HG03354 (cell line): ENCODE measurements around the gene MYLK.

ENCODE experiments used
- ATAC-seq: cut with Tn5 transposase; IDR thresholded peaks from one replicate; pipeline ENCODE4 v1.9.1; 2021; ENCODE audit warnings: mild to moderate bottlenecking; ENCODE audit not compliant: unreplicated experiment, poor library complexity, severe bottlenecking

Gene MYLK

DNA sequence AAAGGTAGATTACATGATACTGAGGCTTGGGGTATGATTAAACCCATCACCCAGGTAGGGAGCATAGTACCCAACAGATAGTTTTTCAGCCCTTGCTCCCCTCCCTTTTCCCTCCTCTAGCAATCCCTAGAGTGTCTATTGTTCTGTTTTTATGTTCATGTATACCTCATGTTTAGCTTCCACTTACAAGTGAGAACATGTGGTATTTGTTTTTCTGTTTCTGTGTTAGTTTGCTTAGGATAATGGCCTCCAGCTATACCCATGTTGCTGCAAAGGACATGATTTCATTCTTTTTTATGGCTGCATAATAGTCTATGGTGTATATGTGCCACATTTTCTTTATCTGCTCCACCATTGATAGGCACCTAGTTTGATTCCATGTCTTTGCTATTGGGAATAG, 82.7 kb downstream of the MYLK start:
- no peak for ATAC-seq

DNA sequence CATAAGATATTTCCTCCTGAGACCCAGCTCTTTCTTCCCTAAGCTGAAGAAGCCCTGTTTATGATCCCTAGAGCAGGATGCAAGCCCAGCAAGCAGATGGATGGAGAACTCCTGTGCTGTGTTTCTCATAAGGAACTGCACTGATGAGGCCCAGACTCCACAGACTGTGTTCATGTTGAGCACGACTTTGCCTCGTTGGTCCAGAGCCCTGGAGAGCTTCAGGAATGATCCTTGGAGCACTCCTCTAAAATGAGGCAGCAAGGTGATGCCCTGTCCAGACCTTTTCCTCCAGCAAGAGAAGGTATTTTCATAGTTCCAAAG, 83.8 kb downstream of the MYLK start:
- no peak for ATAC-seq

DNA sequence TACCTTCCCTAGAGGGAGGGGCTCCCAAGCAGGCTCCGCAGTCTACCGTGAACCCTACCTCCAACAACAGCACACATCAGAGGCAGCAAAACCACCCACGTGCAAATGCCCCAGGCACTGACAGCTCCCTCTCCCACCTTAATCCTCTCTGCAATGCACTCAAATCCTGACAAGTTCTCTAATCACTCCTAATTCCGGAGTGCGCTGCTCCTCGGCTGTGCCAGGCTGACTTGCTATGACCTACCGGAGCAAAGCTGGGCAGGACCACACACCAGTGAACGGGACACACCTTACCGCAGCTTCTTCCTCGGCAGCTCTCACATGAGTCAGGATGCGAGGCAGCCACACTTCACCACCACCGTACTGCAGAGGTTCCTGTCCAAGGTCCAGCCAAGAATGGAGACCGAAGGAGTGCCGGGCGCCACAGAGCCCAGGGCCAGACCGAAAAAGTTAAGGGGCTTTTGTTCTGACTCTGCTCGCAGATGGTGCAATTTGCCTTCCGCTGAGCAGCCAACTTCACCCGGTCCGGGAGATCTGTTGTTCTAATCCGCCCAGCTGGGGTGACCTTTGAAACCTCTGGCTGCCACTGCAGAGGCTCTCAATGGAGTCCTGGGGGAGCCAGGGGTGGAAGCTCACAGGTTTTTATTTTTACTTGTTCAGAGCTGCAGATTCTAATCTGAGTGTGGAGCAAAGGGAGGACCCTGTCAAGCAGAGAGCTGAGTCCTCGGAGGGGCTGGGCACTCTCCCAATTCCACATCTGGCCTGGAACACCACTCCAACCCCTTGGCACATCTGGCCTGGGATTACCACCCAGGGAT, 84.4 kb downstream of the MYLK start:
- no peak for ATAC-seq

DNA sequence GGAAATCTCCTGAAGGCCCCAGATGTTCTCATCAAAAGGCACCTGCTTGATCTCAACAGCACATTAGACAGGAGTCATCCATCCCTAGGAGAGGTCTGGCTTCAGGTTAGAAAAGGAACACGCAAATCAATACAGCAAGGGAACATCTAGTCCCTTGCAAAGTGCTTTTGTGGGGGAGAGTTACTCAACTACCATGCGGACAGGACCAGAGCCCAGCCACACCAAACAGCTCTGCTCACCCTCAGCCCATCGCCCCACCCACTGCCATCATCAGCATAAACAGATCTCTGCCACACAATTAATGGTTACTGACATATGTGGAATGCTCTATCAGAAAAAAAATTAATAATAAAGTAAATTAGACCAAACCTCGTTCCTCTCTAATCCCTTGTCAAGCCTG, 85.6 kb downstream of the MYLK start:
- ATAC-seq = no peak

DNA sequence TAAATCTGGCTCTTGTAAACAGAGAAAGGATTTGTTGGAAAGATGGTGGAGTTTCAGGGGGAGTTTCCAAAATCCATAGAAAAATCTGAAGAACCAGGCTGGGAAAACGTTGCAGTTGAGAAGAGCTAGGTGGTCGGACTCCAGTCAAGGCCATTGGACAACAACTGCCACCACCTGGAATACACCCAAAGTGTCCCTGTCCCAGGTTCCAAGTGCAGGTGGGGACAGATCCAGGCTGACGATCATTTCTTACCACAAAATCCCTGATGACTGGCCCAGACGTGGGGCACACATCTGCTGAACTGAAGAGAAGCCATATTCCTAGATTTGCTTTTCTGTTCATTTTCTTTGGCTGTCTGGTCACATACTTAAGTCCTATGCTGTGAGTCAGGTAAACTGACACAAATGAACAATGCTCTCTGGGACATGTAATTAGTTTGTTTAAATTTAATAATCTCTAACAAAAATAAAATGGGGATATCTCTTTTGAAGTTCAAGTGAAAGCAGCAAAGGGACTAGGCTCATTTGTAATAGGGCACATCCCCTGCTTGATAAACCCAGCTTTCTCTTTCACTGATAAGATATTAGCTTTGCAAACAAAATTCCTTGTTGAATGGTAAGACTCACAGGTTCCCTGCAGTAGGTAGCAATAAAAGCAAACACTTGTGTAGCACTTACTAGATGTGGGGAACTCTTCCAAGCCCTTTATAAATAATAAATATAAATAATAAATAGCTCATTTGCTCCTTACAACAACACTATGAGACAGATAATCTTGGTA, 88.5 kb downstream of the MYLK start:
- ATAC-seq = no peak

DNA sequence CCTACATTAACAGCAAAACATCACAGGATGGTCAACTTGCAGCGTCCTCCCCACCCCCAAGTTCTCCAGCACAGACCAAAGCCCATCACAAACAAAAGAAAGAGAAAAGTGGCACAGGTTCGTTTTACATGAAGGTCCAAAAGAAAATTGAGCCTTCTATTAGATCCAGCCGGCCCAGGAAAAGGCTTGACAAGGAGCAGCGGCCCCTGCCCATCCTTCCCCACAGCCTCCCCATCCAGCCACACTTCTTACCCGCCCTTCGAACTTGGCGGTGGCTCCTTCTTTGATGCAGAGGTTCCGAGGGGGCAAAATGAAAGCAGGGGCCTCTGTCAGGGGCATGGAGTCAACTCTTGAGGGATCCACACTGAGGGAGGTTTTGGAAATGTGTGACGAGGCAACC, 90.7 kb downstream of the MYLK start:
- no peak for ATAC-seq

DNA sequence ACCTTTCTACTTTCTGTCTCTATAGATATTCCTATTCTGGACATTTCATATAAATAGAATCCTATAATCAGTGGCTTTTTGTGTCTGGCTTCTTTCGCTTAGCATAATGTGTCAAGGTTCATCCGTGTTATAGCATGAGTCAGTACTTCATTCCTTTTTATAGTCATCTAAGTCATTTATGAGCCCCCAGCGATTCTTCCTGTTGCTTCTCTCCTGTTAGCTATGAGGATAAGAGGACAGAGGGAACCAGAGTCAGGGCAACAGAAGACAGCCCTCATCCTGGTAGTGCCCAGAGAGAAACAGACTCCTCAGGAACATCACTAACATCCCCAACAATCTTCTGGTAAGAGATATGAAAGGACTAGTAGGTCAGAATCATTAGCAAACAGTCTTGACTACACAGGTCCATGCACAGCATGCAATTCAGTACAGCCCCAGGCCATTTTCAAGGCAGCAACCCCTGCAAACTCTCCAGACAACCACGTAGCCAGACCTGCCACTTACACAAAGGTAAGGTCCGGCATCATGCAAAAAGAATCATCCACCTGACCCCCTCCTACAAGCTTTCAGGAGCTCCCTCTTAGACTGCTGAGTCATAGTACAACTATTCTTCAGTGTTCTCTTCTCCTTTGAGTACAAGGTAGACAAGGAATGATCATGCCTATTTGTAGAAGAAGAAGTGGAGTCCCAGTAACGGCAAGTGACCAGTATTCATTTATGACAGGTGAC, 91.5 kb downstream of the MYLK start:
- no peak for ATAC-seq

DNA sequence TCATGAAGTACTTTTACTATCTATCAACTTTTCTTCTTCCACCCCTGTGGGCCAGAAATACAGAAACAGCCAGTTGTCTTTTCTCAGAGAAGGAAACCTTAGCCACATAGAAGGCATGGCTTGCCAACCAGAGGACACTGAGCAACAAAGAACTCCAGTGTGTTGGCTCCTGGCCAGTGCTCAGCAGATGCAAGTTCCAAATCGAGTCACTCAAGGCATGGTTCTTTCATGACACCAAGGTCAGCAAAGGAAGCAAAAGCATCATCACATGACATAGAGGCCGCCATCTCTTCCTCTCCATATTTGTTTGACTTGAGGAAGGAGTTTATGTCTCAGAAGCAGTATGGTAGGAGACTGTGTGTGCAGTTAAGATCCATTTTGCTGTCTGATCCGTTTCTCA, 92.2 kb downstream of the MYLK start:
- ATAC-seq = no peak

DNA sequence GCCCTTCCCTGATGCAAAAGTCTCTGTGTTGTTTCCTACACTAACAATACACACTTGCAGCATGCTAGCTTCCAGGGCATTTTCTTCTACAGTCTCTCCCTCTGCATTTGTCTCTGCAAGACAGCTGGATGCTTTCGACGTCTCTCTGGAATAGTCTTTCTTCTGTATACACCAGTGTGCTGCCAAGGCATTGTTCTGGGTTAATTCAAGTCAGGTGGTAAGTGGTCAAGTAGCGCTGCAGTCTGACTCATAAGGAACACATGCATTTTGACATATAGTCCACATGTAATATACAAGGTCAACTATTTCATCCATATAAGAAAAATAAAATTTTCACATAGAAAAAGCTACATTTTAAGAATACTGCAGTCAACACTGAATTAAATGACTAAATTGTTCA, 92.7 kb downstream of the MYLK start:
- no peak for ATAC-seq

DNA sequence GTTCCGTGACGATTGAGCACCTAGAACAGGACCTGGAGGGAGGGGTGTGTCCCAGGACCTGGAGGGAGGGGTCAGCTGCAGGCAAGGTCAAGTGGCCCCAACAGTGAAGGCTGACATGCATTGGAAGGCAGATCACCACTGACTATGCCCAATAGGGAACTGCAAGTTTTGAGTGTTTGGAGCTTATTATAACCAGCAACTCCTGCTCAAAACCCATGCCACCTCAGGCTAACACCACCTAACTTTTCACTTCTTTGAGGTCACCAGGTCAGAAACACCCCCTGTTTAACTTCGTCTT, 93.1 kb downstream of the MYLK start:
- ATAC-seq = no peak

DNA sequence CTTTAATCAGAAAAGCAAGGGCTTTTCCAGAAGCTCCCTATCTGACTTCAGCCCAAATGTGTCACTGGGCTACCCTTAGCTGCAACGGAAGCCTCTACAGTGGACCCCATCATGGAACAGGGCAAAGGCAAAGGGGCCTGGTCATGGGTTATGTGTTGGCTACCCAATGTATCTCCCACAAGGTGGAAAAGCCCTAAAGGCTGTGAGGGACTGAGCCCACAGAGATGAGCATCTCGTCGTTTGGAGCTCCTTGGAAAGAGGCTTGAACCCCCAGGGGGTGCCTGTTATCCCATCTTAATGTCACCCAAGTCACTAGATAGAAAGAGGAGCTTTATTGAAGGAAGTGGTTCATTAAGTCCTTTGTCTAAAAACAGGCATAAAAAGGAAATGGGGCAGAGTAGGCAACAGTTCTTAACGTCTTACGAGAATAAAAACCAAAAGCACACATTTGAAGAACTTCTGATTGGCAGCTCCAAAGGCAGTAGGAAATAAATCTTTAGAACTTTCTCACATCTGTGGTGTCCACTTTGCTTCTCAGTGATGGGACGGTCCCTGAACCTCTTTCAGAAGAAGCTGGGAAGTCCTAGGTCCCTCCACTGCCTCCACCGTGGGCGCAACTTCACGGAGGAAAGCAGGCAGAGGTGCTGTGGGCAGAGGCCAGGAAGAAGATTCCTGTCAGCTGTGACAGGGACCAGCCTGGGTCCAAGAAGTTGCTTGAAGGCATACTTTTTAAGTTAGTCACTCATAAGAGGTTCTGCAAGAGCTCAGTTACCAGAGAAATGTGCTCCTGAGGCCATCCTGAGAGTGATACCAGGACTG, 93.7 kb downstream of the MYLK start:
- no peak for ATAC-seq

DNA sequence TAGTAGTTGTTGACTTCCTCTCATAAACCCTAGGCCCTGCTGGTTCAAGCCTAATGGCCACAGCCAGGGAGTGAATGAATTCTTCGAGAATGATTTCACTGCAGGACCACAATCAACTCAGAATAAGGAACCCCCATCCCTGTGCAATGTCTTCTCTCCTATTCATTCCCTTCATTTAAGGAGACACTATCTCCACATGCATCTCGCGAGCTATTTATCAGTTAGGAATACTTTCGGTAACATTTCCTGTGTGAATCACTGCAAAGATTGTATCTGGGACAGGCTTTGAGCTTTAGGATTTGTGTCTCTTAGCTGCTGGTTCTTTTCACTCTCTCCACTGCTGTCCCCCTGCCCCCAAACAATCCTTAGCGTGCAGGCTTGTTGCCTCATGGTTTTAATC, 94.4 kb downstream of the MYLK start:
- ATAC-seq = no peak

DNA sequence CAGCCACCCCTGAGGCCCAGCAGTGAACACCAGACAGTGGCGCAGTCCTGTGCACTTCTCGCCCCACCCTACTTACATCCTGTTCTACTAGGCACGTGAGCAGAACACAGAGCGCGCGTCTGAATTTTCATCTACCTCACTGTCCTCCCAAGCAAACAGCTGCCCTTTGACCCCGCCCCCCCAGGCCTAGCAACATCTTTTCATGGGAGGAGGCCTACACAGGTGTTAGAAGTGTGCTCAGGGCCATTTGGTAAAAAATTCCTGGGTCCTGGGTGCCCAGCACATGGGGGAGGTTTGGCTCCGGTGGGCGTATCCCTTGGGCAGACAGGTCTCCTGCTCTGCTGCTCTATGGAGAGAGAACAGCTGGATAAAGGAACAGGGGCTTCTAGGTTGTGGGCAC, 95.0 kb downstream of the MYLK start:
- ATAC-seq = no peak

DNA sequence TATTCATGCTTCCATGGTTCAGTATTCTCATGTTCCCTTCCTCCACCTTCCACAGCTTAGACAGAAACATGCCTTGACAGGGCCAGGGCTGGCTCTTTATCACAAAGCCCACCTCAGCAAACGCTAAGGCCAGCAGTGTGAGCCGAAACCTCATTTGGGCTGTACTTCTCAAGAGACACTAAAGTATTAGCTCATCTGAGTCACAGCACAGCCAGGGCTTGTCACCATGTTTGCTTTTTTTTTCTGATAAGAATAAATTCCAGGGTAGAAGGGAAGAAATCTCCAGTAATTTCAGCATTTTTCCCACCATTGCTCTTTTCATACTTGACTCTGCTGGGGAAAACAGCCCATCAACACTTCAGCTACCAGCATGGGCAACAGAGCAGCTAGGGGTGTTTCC, 95.4 kb downstream of the MYLK start:
- no peak for ATAC-seq

DNA sequence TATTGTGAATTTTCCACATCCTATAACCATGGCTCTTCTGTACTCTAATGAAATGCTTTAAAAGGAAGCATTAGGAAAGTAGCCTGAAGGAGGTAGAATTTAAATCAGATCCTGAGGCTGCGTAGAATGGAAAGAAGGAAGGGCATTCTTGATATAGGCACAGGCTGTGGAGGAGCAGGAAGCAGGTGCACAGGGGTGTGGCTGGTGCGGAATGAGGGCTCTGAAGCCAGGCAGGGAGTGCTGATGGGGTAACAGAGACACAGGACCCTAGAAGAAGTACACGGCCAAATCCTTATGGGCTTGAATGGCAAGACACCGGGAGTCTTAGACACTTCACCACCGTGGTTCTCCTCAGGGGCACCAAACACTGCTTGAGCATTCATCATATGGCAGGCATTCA, 97.0 kb downstream of the MYLK start:
- no peak for ATAC-seq

DNA sequence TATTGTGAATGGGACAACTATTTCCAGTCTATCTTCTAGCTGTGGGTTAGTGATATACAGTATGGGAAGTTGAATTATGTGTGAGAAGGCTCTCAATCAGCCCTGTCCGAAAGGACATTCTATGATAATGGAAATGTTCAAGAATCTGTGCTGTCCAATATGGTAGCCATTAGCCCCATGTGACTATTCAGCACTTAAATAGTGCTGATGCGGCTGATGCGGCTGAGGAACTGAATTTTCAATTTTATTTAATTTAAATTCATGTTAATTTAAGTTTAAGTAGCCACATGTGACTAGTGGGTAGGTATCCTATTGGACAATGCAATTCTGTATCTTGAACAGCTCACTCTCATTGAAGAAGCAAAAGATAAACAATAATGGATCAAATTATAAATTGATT, 98.5 kb downstream of the MYLK start:
- no peak for ATAC-seq

DNA sequence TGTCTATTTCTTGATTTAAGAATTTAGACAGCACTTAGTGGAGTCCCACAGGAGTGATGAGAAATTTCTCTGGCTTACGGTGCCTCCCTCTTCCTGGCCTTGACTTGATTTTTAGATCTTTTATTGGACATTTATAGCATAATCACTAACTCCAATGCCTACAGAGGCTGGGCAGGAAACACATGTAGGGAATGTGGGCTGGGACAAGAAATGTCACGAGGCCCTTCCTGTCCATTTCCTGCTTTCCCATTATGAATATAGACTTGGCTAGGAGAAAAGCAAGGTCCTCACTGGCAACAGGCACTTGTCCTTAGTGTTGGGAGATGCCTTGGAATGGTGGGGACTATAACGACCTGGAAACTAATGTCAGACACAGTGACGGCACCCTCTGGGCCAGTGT, 100.3 kb downstream of the MYLK start:
- no peak for ATAC-seq

DNA sequence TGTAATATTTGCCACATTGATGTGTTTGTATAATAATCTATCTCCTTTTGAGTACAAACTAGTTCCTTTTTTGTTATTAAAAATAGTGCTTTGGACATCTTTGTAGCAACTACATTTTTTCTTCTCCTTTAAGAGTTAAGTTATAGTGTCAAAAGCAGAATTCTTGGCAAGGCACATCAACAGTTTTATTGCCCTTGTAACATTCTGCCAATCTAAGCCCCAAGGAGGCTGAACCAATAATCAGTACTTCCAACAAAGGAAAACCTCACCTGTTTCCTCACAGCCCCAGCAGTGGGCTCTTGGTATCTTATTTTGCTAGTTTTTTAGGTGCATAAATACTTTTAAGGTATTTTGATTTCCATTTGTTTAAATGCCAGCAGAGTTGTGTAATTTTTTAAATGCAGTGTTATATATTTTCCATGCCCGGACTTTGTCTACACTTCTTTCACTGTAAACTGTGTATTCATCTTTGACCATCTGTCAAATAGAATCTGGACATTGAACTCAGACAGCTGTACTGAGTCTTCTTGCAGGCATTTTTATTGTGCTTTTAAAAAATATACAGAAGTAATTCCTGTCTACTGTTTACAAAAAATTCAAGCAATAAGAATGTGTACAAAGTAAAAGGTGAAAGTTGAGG, 101.0 kb downstream of the MYLK start:
- ATAC-seq = no peak

DNA sequence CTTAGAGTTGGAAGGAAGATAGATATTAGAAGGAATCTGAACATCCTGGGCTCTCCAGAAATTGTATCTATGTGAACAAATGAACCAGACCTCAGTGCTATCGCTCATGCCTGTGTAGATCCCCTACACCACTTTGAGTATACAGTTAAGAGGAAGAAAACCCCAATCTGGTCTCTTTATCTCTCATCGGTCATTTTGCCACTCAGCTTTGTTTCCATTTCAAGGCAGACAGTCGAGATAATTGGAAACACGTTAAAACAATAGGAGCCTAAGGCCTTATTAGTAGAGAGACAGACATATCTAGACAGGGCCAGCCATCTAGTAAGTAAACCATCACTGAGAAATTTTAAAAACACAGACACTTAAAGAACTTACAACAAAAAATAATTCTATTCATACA, 101.6 kb downstream of the MYLK start:
- no peak for ATAC-seq
